NCI-H1417 treated with DMSO at 0.1 percent for 48 hours (cell line): ENCODE results near the gene ESPL1.
A peak's percentile ranks its signal among the peaks of the same experiment; 100 is the strongest.

Experiments used
- DNase-seq: peaks from one replicate; lab custom pipeline; 2025; lab: John Stamatoyannopoulos, UW

ESPL1 gene

DNA sequence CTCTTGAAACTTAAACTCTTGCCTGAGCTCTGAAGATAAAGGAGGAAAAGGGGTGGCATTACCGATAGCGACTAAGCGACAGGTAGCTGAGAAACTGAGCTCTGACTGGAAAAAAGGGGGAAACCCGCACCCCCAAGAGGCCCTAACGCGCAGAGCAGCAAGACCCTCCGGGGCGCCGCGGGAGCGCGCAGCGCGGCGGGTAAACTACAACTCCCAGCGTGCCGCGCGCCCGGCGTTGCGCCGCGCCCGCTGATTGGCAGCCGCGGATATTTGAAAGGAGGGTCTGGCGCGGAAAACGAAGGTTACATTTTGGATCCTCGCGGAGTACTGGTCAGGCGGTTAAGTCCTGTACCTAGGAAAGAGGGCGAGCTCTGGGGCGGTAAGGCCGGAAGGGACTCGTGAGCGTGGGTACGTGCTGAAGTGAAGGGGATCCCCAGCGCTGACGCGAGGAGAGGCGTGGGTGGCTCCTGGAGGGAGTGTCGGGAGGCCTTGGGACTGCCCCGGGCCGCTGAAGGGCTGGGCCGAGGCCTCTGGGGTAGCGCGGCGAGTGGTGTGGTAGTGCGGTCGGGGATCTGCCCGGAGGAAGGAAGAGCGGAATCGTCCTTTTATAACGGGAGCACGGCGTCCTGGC, at the start of gene ESPL1:
Gene ESPL1 (plus strand): TSS at position 301 of the 631 bp plus-strand sequence. CDS start 468 bp downstream, outside the sequence.
- peak; percentile 16 for DNase-seq

DNA sequence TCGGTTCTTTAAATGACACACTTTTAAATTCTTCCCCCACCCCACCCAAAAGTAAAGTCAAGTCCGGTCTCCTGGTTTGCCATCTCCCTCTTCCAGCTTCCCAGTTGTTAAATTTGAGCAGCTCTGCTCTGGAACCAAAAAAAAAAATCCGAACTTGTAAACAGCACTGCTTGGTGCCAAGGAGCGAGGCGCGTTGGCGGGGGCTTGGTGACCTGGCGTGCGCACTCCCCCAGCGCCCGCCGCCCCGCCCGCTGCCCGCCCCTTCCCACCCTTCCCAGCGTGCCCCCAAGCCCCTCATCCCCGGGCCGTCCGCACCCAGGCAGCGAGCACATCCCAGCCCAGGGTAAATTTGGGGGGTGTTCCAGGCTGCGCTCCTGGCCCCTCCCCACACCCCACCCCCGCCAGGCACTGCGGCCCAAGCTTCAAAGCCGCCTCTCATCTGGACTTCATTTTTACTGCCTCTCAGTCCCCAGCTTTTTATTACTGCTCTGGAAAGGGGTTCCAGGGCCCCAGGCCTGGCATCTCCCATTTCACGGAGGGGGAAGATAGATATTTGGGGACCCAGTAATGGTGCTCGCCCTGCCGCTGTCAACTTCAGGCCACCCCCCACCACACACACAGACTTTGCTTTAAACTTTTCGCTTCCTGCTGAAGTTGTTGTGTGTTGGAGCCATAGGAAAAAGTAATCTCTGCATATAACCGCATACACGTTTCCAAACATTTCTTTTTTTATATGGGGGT, 49.4 kb upstream of the ESPL1 start:
- no peak for DNase-seq

DNA sequence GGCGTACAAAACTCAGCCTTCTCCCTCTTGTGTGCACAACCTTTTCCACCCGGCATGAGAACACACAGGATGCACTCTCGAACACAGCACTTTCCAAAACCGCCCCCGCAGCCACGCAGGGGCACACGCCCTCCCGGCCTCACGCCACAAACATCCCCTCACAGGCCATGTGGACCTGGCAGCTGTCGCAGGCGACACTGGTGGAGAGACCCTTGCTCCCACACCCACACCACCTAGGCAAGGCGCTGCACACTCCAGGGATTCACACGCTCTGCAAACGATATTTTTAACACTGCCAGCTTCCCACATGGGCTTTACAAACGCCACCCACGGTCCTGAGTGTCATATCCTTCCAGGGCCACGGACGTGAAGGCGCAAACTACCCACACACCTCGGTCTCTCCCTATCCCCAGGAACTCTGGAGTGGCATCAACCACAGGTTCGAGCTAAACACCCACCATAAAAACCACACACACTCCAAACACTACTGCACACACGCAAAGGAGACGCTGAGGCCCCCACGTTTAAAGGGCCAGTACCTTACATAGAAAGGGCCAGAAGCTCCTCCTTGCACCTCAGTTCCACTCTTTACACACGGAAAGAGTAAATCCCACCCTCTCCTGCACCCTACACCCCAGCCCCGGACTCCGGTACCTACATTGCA, 48.7 kb upstream of the ESPL1 start:
- DNase-seq: no peak

DNA sequence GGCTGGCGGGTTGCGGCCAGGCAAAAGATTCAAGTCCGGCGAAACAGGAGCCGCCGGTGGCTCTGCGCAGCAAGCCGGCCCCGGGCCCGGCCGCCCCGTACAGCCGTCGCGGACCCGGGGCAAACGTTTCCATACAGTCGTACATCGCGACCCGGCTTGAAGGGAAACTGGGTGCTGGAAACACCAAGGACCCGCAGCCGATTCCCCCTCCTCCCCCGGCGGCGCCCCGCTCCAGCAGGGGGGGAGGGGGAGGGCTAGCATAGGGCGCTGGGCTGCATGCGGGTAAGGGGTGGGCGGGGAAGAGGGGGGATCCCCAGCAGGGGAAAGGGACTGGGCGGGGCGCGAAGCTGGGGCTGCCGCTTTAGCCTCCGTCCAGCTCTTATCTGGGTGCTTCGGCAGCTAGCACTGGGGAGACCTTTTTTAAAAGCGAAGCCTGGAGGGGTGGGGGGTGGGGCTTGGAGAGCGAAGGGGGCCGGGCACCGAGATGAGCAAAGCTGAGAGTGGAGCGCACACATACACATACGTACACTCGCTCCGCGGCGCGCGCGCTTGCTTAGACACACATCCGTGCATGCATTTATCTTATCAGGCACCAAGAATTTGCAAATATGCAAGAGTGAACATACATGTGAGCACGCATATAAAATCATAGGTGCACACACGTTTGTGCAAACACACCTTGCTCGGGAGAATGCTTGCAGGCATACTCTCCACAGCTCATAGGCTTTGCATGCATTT, 48.0 kb upstream of the ESPL1 start:
- DNase-seq: no peak

DNA sequence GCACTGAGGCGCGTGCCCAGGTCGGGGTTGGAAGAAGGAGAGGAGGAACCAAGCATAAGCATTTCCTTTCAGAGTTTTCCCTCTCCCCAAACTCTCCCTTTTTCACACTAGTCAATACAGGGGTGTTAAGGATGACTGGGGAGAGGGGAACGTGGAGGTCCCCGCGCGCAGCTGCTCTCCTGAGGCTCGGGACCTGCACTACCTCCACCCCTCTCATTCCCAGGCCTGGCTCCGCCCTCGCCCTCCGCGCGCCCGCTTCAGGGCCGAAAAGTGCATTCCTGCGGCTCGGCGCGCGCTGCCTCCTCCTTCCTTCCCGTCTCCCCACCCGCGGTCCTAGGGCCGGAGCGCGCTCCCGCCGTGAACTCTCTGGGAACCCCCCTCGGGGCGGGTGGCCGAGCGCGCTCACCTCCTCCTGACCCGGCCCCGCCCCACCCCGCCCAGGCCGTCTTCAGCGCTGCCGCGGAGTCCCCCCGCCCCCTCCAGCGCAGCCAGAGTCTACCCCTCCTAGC, 47.4 kb upstream of the ESPL1 start:
- no peak for DNase-seq

DNA sequence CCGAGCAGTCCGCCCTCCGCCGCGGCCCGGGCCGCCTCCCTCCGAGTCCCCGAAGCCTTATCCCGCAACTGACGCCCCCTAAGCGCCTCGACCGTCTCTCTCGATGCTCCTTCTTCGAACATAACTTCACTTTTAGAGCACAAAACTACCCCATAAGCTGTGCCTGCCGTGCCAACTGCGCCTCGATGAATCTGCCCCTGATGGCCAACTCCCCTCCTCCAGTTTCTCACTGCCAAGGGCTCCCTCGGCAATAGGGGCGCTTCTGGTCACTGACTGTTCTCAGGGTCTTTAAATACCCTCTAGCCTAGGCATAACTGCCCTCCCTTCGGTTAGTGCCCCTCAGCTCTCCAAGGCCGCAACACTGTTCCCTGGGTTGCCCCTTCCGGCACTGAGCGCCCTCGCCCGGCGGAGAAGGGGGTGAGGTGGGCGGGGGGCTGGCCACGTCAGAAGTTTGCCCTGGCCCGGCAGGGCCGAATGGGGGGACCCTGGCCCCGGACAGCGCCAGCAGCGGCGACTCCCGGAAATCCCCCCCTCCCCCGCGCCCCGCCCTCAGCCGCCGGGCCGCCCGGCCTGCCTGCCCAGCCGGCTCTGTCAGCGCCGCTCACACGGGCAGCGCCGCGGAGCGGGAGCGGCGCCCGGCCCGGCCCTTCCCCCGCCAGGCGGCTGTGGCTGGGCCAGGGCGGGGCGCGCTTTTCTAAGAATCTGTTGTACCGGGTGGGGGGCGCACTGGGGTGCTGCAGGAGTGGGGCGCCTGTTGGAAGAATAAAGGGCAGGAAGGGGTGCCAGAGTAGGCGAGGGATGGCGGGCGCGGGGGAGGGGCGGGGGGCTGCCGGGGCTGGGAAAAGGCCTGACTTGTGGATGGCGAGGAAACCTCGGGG, 46.7 kb upstream of the ESPL1 start:
- DNase-seq: no peak

DNA sequence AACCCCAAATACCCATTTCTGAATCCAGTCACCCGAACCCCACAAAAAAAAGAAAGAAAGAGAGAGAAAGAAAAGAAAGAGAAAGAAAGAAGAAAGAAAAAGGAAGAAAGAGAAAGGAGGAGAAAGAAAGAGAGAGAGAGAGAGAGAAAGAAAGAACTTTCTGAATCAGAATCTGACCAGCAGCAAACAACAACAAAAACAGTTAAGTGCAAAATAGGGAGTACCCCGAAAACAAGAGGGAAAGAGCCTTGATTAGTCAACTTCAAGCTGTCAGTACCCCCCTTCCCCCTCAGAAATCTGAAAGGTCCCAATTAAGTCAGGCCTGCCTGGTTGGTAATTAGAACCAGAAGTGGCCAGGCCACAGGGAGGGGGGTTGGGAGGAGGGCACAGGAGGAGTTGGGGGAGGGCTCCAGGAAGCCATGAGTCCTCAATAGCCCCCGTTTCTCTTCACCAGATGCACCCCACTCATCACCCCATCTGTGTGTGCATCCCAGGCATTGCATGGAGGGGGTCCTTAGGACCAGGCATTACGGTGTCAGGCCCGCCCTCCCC, 45.9 kb upstream of the ESPL1 start:
- no peak for DNase-seq

DNA sequence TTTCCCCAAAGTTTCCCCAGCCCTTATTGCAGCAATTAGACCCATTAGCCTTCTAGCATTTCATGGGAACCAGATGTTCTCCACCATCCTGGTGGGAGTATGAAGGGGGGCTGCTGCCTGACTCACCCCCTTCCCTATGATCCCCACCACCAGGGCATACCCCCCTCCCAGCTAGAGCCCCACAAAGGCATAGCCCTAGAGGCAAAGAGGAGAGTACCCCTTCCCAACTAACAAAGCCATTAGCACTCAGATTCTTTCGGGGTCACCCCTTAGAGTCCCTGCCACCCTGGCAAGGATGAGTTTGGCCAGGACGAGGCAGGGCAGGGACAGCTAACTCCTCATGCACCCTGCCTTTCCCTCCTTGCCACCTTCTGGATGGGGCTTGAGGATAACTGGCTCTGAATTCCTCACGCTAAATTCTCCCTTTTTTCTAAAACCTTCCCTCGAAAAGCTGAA, 45.3 kb upstream of the ESPL1 start:
- no peak for DNase-seq

DNA sequence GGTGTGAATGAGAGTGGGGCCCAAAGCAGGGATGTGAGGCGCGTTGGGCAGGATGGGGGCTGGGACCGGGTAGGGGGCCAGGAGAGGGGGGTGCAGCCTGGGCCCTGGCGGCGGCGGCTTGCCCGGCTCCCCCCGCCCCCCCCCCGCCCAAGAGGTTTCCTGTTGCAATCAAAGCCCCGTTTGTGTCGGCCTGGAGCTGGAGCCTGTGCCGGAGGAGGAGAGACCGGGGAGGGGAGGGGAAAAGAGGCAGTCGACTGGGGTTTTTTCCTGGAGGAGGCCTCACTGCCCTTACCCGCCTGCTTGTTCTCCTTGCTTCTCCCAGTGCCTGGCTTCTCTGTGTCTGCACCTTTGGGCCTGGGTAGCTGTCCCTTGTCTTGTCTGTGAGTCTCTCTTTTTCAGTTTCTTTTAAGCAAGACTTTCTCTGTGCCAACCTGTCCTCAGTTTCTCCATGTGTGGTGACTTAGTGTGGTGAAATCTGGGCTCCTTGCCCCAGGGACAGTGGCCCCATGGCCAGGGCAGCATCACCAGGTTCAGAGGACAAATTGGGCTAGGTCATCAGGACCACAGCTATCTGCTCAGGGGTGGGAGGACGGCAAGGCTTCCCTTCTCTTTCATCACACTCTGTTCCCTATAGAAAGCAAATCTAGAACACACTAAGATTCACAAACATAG, 44.6 kb upstream of the ESPL1 start:
- DNase-seq: no peak

DNA sequence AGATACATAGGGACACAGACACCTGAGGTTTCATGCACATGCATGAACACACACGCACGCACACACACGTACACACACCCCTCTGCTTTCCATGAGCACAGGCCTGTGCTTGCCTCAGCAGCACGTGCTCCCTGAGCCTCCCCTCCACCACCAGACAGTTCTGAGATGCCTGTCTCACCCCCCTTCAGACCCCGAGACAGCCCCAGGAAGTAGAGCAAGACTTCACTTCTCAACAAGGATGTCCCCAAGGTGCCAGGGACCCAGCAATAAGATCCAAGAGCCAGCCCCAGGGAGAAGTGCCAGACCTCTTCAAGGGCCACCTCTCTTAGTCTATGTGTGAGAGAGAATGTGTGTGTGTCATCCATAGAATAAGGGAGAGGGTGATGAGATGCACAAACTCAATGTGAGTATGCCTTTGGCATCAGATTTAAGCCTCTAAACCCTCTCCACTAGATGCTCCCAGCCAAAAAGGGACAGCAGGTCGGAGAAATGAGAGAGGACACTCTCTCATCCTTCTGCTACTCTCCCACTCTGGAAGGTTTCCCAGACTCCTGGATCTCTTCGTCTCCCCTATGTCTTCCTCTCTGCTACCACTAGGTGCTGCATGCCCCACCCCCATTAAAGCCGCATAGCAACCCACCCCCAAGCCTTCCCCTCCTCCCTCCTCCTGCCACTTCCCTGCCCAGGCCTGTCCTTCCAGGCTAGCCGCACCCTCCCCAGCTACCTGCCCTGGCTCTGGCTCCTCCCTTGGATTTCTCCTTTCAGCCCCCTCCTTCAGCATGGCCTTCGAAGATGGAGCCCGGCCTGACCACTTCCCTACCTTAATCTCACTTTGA, 43.8 kb upstream of the ESPL1 start:
- no peak for DNase-seq

DNA sequence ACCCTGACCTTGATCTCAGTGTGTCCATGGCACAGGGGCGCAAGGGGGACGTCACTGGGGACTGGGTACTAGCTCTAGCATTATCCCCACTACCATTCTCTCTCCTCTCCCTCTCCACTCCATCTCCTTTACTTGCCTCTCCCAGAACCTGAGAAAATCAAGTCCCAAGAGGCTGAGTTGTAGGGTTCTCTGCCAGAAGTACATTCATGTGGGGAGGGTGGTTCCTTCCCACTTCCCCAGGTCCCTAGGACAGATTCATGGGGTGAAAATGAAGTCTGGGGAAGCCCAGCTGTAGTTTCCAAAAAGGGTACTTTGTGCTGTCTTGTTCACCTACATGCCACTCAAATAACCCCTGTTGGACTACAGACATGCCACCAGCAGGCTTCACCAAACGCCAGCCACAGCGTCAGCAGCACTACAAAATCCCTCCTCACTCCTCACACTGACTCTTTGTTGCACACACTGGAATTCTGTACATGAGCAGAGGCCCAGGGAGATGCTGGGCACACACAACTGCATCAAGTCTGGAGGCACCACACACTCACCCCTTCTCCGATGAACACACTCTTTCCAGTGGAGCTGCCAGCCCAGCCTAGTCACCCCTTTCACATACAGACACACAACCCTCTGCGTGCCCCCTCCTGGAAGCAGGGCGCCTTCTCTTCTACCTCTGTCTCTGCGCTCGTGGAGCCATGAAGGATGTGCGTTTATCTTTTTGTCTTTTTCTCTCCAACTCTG, 43.0 kb upstream of the ESPL1 start:
- no peak for DNase-seq

DNA sequence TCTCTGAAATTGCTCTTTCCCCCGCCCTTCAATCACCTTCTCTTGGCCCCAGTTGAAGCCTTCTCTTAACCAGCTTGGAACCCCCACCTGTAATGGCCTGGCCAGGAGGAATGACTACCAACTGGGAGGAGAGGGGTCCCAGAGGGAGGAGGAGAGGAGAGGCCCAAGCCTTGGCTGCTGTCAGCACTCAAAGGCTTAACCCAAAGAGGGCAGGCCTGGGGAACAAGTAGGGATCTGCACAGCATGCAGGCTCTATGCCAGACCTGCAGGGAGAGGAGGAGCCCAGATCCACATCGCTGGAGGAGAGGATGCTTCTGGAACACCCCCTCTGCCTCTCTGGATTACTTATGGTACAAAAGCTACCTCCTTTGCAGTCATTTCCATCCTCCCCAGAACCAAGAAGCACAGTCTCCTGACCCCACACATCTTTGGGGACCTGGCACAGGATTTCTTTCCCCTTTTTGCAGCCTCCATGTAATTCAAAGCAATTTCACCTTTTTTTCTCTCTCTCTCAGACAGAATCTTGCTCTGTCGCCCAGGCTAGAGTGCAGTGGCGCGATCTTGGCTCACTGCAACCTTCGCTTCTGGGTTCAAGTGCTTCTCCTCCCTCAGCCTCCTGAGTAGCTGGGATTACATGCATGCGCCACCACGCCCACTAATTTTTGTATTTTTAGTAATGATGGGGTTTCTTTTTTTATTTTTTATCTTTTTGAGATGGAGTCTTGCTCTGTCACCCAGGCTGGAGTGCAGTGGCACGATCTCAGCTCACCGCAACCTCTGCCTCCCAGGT, 42.3 kb upstream of the ESPL1 start:
- no peak for DNase-seq

DNA sequence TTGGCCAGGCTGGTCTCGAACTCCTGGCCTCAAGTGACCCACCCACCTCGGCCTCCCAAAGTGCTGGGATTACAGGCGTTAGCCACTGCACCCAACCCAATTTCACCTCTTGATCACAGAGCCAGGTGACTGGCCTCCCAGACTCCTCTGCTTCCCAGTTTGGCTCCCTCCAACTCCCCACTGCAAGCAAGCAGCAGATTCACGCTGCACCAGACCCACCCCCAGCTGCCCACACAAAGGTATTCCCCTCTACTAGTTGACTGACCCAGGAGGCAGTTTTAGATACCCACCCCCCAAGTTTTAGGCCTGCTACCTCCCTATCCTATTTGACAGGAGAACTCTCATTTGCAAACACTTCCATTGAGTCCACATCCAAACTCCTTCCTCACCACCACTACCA, 41.3 kb upstream of the ESPL1 start:
- no peak for DNase-seq

DNA sequence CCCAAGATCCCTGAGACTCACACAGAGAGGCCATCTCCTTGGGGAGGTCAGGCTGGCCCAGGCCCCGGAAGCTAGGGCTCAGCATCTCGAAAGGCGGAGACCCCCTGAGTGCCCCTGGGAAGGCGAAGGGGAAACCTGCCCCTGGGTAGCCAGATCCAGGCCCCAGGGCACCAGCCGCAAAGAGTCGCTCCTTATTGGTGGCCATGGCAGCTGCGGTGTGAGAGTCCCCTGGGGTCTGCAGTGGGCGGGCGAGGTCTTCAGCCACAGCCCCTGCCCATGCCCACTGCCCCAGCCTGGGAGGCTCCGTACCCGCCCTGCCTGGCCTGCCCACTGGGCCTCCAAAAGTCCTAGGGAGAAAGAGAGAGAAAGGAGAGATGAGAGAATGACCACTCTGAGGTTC, 40.8 kb upstream of the ESPL1 start:
- no peak for DNase-seq

DNA sequence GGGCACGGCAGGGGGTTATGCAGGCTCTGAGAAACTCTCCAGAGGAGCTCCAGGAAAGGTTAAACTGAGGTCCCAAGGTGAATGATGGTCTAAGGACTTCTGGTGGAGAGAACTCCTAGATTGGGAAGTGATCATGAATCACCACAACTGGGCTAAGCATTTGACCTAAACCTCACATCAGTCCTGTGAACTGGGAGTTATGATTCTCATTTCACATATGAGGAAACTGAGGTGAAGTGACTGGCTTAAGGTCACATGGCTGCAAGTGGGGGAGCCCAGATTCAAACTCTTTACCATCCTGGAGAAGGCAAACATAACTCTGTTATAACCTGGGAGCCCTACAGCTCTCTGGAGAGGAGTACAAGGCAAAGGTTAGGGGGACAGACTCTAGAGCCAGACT, 40.3 kb upstream of the ESPL1 start:
- no peak for DNase-seq

DNA sequence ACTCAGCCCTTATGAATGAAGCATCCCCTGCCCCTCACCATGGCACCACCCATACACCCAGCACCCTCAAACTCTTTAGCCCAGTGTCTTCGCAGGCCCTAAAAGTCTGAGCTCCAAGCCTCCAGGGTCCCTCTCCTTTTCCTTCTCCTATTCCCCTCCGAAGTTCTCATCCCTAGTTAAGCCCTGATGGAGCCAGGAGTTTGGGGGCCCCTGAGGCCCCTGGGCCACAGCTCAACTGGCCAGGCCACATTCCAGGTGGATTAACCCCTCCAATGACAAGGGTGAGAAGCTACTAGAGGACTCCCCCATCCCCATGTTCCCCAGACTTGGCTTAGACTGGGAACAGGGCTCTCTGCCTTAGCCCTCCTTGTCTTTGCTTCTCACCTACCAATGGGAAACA, 38.6 kb upstream of the ESPL1 start:
- no peak for DNase-seq

DNA sequence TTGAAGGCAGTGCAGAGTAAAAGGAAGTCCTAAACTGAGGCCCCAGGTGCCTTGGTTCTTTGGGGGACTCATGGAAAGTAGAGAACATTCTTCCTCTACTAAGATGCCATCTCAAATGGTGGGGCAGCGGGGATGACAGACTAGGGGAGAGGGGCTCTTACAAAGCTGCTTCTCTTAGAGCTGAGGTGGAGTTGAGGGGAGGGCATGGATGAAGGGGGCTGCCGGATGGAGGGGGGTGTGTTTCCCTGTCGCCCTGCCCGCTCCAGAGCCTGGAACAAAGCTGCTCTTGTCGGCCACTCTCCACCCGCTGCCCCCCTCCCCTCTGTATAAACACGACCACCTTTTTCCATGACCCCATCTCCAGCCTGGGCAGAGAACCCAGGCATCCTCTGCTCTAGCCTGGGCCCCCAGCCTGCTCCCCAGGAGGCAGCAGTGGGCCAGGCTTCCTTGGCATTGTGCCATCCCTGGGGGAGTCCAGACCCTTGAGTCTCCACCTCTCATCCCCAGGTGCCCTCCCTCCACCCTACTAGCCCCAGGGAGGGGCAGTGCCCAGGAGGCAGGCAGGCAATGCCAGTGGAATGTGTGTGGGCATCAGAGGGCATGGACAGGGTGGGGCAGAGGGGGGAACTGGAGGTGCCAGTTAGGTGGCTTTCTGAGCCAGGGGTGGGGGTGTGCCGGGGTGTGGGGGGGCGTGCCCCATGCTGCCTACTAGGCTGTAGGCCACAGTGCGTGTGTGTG, 37.8 kb upstream of the ESPL1 start:
- no peak for DNase-seq

DNA sequence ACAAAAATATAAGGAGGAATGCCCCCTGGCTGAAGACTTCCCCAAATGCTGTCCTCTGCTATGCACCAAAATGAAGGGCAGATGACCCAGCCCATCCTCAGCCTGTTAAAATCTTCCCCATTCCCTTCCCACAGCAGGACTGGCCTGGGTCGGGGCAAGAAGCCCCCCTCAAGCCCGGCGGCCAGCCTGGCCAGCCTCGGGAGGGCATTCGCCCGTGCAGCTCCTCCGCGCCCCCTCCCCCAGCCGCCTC, 36.5 kb upstream of the ESPL1 start:
- DNase-seq: no peak
